CD4-positive, alpha-beta T cell treated with Interleukin-21 for 1 hour (primary cell): ENCODE data around the gene DMD.
"Not testable (repeated sequence)": the region's sequence is repeated elsewhere in the genome, so short reads cannot be mapped to it uniquely, and the experiment has no call there.

Experiments
- DNase-seq: peaks from one replicate; pipeline ENCODE4 v3.0.0-alpha.2; 2020

DMD gene

GRCh38 chrX:33149580-33149979, 61.8 kb downstream of the DMD start:
- DNase-seq = no peak

DNA sequence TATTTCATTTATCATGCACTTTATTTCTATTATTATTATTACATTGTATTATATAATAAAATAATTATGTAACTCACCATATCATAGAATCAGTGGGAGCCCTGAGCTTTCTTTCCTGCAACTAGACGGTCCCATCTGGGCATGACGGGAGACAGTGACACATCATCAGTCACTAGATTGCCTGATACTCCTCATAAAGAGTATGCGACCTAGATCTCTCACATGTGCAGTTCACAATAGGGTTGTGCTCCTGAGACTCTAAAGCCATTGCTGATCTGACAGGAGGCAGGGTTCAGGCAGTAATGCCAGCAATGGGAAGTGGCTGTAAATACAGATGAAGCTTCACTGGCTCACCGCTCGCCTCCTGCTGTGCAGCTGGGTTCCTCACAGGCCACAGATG, 62.3 kb downstream of the DMD start:
- DNase-seq = no peak

GRCh38 chrX:33142331-33142730, 69.0 kb downstream of the DMD start:
- no peak for DNase-seq

DNA sequence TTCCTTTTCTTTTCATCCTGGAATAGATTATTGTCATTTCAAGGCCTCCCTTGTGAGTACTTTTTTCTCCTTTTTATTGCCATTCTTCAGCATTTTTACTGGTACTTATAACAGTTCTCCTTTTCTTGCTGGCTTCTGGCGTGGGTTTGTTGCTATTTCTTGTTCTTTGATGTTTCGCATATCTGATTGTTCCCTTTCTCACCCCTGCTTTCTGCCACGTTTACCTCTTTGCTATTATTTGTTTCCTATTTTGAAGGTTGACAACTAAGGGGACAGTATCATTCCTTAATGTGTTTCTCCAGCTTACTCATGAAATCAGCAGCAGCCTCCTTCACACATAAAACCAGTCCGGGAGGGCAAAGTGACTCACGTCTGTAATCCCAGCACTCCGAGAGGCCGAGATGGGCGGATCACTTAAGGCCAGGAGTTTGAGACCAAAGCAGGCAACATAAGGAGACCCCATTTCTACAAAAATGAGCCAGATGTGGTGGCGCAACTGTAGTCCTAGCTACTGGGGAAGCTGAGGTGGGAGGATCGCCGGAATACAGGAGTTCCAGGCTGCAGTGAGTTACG, 72.6 kb downstream of the DMD start:
- DNase-seq = no peak

- no peak for DNase-seq
Measured at GRCh38 chrX:33134164-33134563, 77.2 kb downstream of the DMD start.

GRCh38 chrX:33133320-33133719, 78.0 kb downstream of the DMD start:
- DNase-seq = no peak

GRCh38 chrX:33132569-33132968, 78.8 kb downstream of the DMD start:
- no peak for DNase-seq

DNA sequence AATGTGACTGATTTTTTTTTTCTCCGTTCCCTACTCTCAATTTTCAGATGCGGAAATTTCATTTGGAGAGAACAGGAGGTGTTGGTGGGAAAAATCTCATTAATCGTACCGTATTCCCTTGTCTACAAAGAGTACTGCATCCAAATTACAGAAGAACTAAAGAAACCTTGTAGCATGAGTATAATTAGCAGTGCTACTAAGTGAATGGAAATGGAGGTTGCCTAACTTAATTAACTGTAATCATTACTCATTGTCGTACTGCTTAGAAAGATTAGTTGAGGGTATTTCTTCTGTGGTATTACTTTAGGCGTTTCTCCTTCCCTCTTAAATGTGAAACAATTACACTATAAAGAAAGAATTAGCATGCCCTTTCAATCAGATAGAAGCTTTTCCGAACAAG, 81.7 kb downstream of the DMD start:
- DNase-seq = no peak

- no peak for DNase-seq
Measured at GRCh38 chrX:33128048-33128805, 83.1 kb downstream of the DMD start.

DNA sequence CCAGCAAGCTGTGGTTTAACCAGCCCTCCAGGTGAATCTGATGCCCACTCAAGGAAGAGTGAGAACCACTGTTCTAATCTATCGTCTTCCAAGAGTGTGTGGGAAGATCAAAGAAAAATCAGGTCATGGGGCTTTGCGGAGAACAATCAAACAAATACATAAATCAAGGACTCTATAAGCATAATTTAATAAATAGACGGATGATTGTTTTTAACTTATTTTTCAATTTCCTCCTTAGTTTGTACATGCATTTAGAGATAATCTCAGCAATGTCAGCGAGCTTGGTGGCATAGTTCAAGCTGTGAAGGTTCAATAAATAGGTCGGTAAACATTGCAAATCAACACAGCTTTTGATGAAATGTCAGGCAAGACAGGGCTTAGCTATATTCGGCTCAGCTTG, 84.9 kb downstream of the DMD start:
- DNase-seq = no peak

- no peak for DNase-seq
Measured at GRCh38 chrX:33109858-33110257, 101.5 kb downstream of the DMD start.

DNA sequence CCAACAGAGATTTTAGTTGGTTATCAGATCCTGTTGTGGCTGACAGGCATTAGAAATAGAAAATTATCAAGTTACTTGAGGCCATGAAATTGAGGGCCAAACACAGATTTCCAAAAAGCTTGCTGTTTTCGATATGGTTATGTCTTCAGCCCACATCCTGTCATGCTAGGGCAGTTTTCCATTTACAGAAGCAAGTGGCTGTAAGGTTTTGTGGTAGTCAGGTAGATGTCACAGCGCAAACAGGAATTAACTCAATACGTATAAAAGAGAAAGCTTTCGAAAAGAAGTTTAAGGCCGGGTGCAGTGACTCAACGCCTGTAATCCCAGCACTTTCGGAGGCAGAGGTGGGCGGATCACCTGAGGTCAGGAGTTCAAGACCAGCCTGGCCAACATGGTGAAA, 104.6 kb downstream of the DMD start:
- DNase-seq = no peak

DNA sequence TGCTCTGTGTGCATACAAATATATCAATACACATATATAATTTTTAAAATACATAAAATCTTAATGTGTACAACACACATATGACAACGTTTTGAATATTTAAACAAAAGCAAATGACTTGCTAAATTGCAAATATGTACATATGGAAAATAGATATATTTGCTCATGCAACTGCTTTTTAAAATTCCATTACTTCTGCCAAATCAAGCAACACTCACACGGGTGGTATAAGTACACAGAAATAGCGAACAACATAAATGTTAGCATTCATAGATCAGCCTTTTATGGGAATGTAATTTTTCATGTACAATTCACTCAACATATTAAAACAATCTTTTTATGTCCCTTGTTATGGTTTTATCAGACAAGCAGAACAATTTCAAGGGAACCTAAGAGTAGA, 116.3 kb downstream of the DMD start:
- no peak for DNase-seq

- DNase-seq = no peak
Measured at GRCh38 chrX:33087411-33087810, 123.9 kb downstream of the DMD start.

- no peak for DNase-seq
Measured at GRCh38 chrX:33086886-33087285, 124.5 kb downstream of the DMD start.

GRCh38 chrX:33082371-33082770, 129.0 kb downstream of the DMD start:
- no peak for DNase-seq

DNA sequence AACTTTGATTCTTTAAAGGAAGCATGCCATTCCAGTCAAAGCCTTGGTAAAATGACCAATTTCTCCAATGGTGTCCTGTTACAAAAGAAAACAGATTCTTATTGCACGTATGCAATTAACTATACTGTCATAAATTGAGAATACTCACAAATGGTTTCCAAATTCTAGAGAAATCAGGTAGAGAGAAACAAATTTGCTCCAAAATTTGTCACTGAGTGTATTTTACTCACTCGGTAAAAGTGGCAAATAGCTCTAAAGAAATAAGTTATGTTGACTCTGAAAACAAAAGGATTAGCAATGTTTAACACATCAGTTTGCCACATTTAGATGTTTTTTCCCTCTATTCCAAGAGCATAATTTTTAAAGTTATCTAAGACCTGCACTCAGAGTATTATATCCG, 133.1 kb downstream of the DMD start:
- no peak for DNase-seq

- not testable (repeated sequence) for DNase-seq
Measured at GRCh38 chrX:33073660-33074059, 137.7 kb downstream of the DMD start.

- DNase-seq = no peak
Measured at GRCh38 chrX:33065415-33065814, 145.9 kb downstream of the DMD start.

DNA sequence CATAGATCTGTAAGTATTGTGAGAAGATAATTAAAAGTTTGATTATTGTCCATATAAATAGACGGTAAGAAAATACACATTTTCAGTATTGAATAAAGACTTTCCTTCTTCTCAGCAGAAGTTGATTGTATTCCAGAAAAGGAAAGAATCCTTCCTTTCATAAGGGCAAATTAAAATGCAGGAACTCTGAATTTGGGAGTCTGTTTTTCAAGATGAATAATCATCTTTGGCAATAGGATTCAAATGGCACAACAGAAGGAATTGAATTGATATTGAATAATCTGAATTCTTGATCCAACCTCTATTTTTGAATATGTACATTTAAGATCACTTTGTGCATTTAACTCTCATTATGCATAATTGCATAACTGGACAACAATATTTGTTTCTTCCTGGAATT, 149.3 kb downstream of the DMD start:
- DNase-seq = no peak

DNA sequence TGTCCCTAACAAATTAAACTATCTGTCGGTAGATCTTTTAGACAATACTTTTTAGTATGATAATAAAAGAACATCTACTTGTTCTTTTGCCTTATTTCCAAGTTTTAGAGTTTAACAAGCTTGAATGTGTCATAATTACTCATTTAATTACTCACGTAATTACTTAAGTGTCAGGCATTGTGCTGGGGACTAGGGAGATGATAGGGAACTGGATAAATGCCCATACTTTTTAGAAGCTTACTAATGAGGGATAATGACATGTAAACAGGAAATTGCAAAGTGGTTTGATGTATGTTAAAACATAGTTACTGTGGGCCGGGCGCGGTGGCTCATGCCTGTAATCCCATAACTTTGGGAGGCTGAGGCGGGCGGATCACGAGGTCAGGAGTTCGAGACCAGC, 158.3 kb downstream of the DMD start:
- DNase-seq = no peak

GRCh38 chrX:33045882-33046281, 165.5 kb downstream of the DMD start:
- no peak for DNase-seq

DNA sequence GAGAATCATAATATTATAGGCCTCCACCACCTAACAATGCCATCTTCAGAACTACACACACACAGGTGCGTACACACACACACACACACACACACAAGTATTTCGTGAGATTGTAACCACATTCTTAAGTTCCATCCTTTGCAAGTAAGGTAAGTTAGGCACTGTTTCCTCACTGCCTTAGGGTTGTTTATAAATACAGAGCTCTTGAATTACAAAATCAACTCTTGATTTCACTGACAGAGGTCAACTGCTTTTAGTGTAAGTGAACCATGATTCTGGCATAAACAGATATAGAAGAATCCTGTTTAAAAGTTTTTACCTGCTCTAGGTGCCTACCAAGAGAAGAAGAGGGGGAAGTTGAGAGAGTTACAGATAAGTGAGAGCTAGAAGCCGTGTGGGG, 166.1 kb downstream of the DMD start:
- no peak for DNase-seq

DNA sequence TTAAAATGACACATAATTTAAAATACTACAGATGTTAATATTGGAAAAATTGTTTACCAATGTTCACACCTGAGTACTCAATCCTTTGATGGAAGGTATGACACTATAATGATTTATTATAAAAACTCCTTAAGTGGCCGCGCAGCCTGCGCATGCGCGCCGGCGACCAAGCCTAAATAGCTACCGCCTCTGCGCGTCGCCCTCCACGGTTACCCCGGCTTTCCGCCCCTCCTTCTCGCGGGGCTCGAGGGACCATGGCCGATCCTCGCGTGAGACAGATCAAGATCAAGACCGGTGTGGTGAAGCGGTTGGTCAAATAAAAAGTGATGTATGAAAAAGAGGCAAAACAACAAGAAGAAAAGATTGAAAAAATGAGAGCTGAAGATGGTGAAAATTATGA, 170.2 kb downstream of the DMD start:
- no peak for DNase-seq

DNA sequence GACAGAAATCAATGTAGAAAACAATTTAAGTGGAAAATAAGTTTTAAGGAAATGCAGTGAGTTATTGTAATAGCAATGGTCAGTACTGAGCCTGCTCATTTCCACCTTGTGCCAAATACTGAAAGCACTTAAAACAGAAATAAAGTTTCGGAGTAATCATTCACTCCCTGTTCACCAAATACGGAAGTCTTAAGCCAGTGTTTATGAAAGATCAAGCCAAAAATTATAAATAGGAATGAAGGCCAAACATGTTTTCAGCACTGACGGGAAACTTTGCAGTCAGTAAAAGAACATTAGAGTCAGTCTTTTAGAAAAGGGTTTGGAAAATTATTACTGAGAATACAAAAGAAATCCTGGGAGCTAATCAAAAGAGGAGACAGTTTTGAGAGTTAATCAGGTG, 178.6 kb downstream of the DMD start:
- no peak for DNase-seq
